ENCODE data around the gene DCAF6.

- TF ChIP-seq TAF1 (IDR thresholded peaks at IDR 0.05; ENCODE audit: low read depth, low read length) (no peak), POLR2A (IDR thresholded peaks at IDR 0.05; ENCODE audit: low read depth, low read length) (no peak), POLR2AphosphoS5 (IDR thresholded peaks at IDR 0.05; ENCODE audit: low read depth, low read length) (no peak), SPI1 (IDR thresholded peaks at IDR 0.05; ENCODE audit: low read depth, low read length) (no peak), POU2F2 (IDR thresholded peaks at IDR 0.05; ENCODE audit: low read depth, low read length) (no peak), PAX5 (IDR thresholded peaks at IDR 0.05; ENCODE audit: insufficient read depth, low read length, severe bottlenecking) (no peak)
Measured at GRCh38 chr1:168045311-168045710, 108.8 kb downstream of the DCAF6 start.
